ENCODE data around the gene TMEM192. TPM values are rescaled to one million over a fixed set of nuclear protein-coding genes. Genes with fewer than 3 reads are reported as not detected.

Gene TMEM192
- total RNA-seq, 1 experiment from 2014 or later: 31.6 TPM

Other genes starting within 250 kb of the TMEM192 start
- not detected in 2 replicates for gene APELA, start 235.7 kb downstream of the TMEM192 start, total RNA-seq (2022)
- gene TRIM61, start 135.2 kb downstream of the TMEM192 start, total RNA-seq (2022): 0.26 TPM in 1 of 2 replicates, not detected in the other
- not detected in 2 replicates for gene TRIM60, start 80.9 kb downstream of the TMEM192 start, total RNA-seq (2022)
- gene TRIM75, start 59.0 kb downstream of the TMEM192 start, total RNA-seq (2022): not detected in 2 replicates
- 37.1 and 40.0 TPM in 2 replicates for gene KLHL2, start 94.7 kb upstream of the TMEM192 start, total RNA-seq (2022)
- gene MSMO1, start 214.8 kb upstream of the TMEM192 start, total RNA-seq (2022): 80.4 and 94.9 TPM in 2 replicates